NCI-H1694 (cell line): ENCODE measurements around the gene CTSC.

ENCODE experiments used
- DNase-seq: peaks from one replicate; lab custom pipeline; 2025; lab: John Stamatoyannopoulos, UW

The CTSC gene

GRCh38 chr11:88337181-88337986 is at the start of gene CTSC:
Gene CTSC, minus strand, starts transcription at chr11:88337736. Its CDS starts 64 bp downstream, at chr11:88337672.
- peak; percentile 43 for DNase-seq

- DNase-seq: no peak
Measured at GRCh38 chr11:88384669-88385005, 47.1 kb upstream of the CTSC start.

GRCh38 chr11:88384004-88384668 is 46.6 kb upstream of the CTSC start:
- DNase-seq: no peak

GRCh38 chr11:88383447-88383846 is 45.9 kb upstream of the CTSC start:
- DNase-seq: no peak

GRCh38 chr11:88379130-88379529 is 41.6 kb upstream of the CTSC start:
- no peak for DNase-seq

- DNase-seq: no peak
Measured at GRCh38 chr11:88378422-88379066, 41.0 kb upstream of the CTSC start.

- DNase-seq: no peak
Measured at GRCh38 chr11:88377646-88378045, 40.1 kb upstream of the CTSC start.

GRCh38 chr11:88377144-88377543 is 39.6 kb upstream of the CTSC start:
- DNase-seq: no peak

- no peak for DNase-seq
Measured at GRCh38 chr11:88375927-88376470, 38.5 kb upstream of the CTSC start.

- no peak for DNase-seq
Measured at GRCh38 chr11:88370782-88371181, 33.2 kb upstream of the CTSC start.

- no peak for DNase-seq
Measured at GRCh38 chr11:88367310-88367709, 29.8 kb upstream of the CTSC start.

- no peak for DNase-seq
Measured at GRCh38 chr11:88363648-88364065, 26.1 kb upstream of the CTSC start.

GRCh38 chr11:88363004-88363403 is 25.5 kb upstream of the CTSC start:
- no peak for DNase-seq

- no peak for DNase-seq
Measured at GRCh38 chr11:88360141-88360540, 22.6 kb upstream of the CTSC start.

GRCh38 chr11:88359541-88359940 is 22.0 kb upstream of the CTSC start:
- no peak for DNase-seq

- DNase-seq: no peak
Measured at GRCh38 chr11:88359114-88359513, 21.6 kb upstream of the CTSC start.

- no peak for DNase-seq
Measured at GRCh38 chr11:88358040-88358431, 20.5 kb upstream of the CTSC start.

- no peak for DNase-seq
Measured at GRCh38 chr11:88357323-88358039, 19.9 kb upstream of the CTSC start.

GRCh38 chr11:88355887-88356286 is 18.4 kb upstream of the CTSC start:
- no peak for DNase-seq

- DNase-seq: no peak
Measured at GRCh38 chr11:88354912-88355311, 17.4 kb upstream of the CTSC start.

GRCh38 chr11:88353835-88354496 is 16.4 kb upstream of the CTSC start:
- no peak for DNase-seq

GRCh38 chr11:88353386-88353785 is 15.8 kb upstream of the CTSC start:
- no peak for DNase-seq
